ENCODE data around the gene CCNB1IP1.
"Not testable (repeated sequence)": the region's sequence is repeated elsewhere in the genome, so short reads cannot be mapped to it uniquely, and the experiment has no call there.

The CCNB1IP1 gene

GRCh38 chr14:20332788-20333493, at the start of gene CCNB1IP1:
TSS of gene CCNB1IP1 (minus strand) at chr14:20333279. CDS start at chr14:20316523, 16,756 bp downstream.
- DNase-seq, result peak; percentile 90

GRCh38 chr14:20382526-20382925, 49.4 kb upstream of the CCNB1IP1 start:
- DNase-seq, result no peak

- no peak for DNase-seq
Measured at GRCh38 chr14:20381341-20381740, 48.3 kb upstream of the CCNB1IP1 start.

- DNase-seq, result no peak
Measured at GRCh38 chr14:20380681-20381080, 47.6 kb upstream of the CCNB1IP1 start.

GRCh38 chr14:20379743-20380142, 46.7 kb upstream of the CCNB1IP1 start:
- DNase-seq, result no peak

- DNase-seq, result no peak
Measured at GRCh38 chr14:20377171-20377570, 44.1 kb upstream of the CCNB1IP1 start.

GRCh38 chr14:20376071-20376588, 43.1 kb upstream of the CCNB1IP1 start:
- DNase-seq, result no peak

GRCh38 chr14:20375471-20375870, 42.4 kb upstream of the CCNB1IP1 start:
- no peak for DNase-seq

- no peak for DNase-seq
Measured at GRCh38 chr14:20372796-20373195, 39.7 kb upstream of the CCNB1IP1 start.

- DNase-seq, result no peak
Measured at GRCh38 chr14:20365928-20366327, 32.8 kb upstream of the CCNB1IP1 start.

GRCh38 chr14:20358474-20358873, 25.4 kb upstream of the CCNB1IP1 start:
- not testable (repeated sequence) for DNase-seq

GRCh38 chr14:20356422-20356821, 23.3 kb upstream of the CCNB1IP1 start:
- DNase-seq, result no peak

- no peak for DNase-seq
Measured at GRCh38 chr14:20350860-20351259, 17.8 kb upstream of the CCNB1IP1 start.

- no peak for DNase-seq
Measured at GRCh38 chr14:20350282-20350681, 17.2 kb upstream of the CCNB1IP1 start.

GRCh38 chr14:20347747-20348146, 14.7 kb upstream of the CCNB1IP1 start:
- no peak for DNase-seq

GRCh38 chr14:20346713-20347112, 13.6 kb upstream of the CCNB1IP1 start:
- no peak for DNase-seq

- no peak for DNase-seq
Measured at GRCh38 chr14:20345366-20345765, 12.3 kb upstream of the CCNB1IP1 start.

GRCh38 chr14:20343862-20344220, 10.8 kb upstream of the CCNB1IP1 start:
- DNase-seq, result peak; percentile 86

GRCh38 chr14:20343092-20343861, 10.2 kb upstream of the CCNB1IP1 start, which contains the start of gene PARP2:
TSS of gene PARP2 (plus strand) at chr14:20343635. CDS start at chr14:20343642, 7 bp downstream.
- peak; percentile 100 for DNase-seq

GRCh38 chr14:20341646-20342045, 8.6 kb upstream of the CCNB1IP1 start:
- DNase-seq, result no peak

- DNase-seq, result not testable (repeated sequence)
Measured at GRCh38 chr14:20341032-20341431, 8.0 kb upstream of the CCNB1IP1 start.

- no peak for DNase-seq
Measured at GRCh38 chr14:20334017-20334416, 938 bp upstream of the CCNB1IP1 start.

GRCh38 chr14:20333494-20333841, 389 bp upstream of the CCNB1IP1 start:
- no peak for DNase-seq

- no peak for DNase-seq
Measured at GRCh38 chr14:20332431-20332787, 670 bp downstream of the CCNB1IP1 start.
